GM12878 (cell line): Measurements from ENCODE around the gene MYPN. TPM values are rescaled to one million over a fixed set of nuclear protein-coding genes. Genes with fewer than 3 reads are reported as not detected.

ENCODE experiments used
- ATAC-seq: fragments of 200-7000 bp; cut with Tn5 transposase; 3 replicates; pipeline ENCODE4 v1.9.1; 2020; ENCODE audit warnings: mild to moderate bottlenecking, moderate library complexity
- BruUV-seq: library from RNA; stranded (reverse); fragments of 400-500 nt; replicated peaks from 2 replicates; lab custom pipeline; 2021; lab: Mats Ljungman, UMichigan
- CTCF ChIA-PET: fragments of 300-600 bp; sonication (Branson Sonifier 250); formaldehyde crosslinking; extraction: SDS; loops from one replicate; lab custom pipeline; 2021; ENCODE audit warnings: inconsistent platforms; lab: Yijun Ruan, JAX
- POLR2A ChIA-PET: fragments of 350-600 bp; formaldehyde crosslinking; extraction: SDS; loops from one replicate; lab custom pipeline; 2021; ENCODE audit warnings: inconsistent platforms; lab: Charles Lee
- RAD21 ChIA-PET: fragments of 300-600 bp; sonication (Branson Sonifier 250); formaldehyde crosslinking; loops from one replicate; lab custom pipeline; 2023; ENCODE audit warnings: antibody characterized with exemption; ENCODE audit not compliant: unreplicated experiment; lab: Charles Lee
- SMC1A ChIA-PET: fragments of 300-600 bp; sonication (Branson Sonifier 250); formaldehyde crosslinking; loops from one replicate; lab custom pipeline; 2023; ENCODE audit not compliant: unreplicated experiment, uncharacterized antibody; lab: Charles Lee
- DNase-seq: peaks from one replicate; pipeline ENCODE4 v3.0.0-alpha.2; 2011; ENCODE audit warnings: low read depth, low spot score
- FAIRE-seq: peaks from 3 replicates; lab custom pipeline; 2011; peaks lifted over from hg19 to GRCh38; lab: Jason Lieb, UNC
- H2AFZ ChIP-seq: 2 replicates; pipeline ENCODE4 v1.6.0; 2011; ENCODE audit warnings: low read depth, low read length, control low read depth; ENCODE audit not compliant: control insufficient read depth
- H3K27ac ChIP-seq: 2 replicates; pipeline ENCODE4 v1.5.1; 2011; ENCODE audit warnings: control low read depth; ENCODE audit not compliant: control insufficient read depth, insufficient read depth
- H3K27me3 ChIP-seq, 2 experiments: replicated peaks in 1 of 2; 2 replicates each; pipeline versions ENCODE4 v1.6.0 to v1.6.1; 2011; ENCODE audit warnings: low read length in 1 of 2; ENCODE audit not compliant: control insufficient read depth in 2 of 2, insufficient read depth in 2 of 2
- H3K36me3 ChIP-seq, 2 experiments: 2 replicates each; pipeline ENCODE4 v1.5.1; 2011; ENCODE audit warnings: low read length in 1 of 2; ENCODE audit not compliant: control insufficient read depth in 2 of 2, insufficient read depth in 2 of 2
- H3K4me1 ChIP-seq: 2 replicates; pipeline ENCODE4 v1.6.1; 2011; ENCODE audit warnings: mild to moderate bottlenecking, low read length, moderate library complexity, mixed read lengths; ENCODE audit not compliant: control insufficient read depth, insufficient read depth
- H3K4me2 ChIP-seq: 2 replicates; pipeline ENCODE4 v1.6.0; 2011; ENCODE audit warnings: control low read depth; ENCODE audit not compliant: control insufficient read depth, insufficient read depth
- H3K4me3 ChIP-seq: fragments of 200-600 bp; sonication (generic); 2 replicates; pipeline ENCODE4 v1.5.1; 2016
- H3K79me2 ChIP-seq: 2 replicates; pipeline ENCODE4 v1.6.0; 2011; ENCODE audit warnings: low read length; ENCODE audit not compliant: control insufficient read depth, insufficient read depth
- H3K9ac ChIP-seq: 2 replicates; pipeline ENCODE4 v1.8.0; 2011; ENCODE audit warnings: low read length, control low read depth, mixed read lengths; ENCODE audit not compliant: control insufficient read depth, insufficient read depth
- H3K9me3 ChIP-seq: replicated peaks from 3 replicates; pipeline ENCODE4 v1.5.1; 2011; ENCODE audit warnings: mild to moderate bottlenecking, low read length; ENCODE audit not compliant: control insufficient read depth, insufficient read depth
- H4K20me1 ChIP-seq: 2 replicates; pipeline ENCODE4 v1.6.0; 2011; ENCODE audit not compliant: control insufficient read depth, insufficient read depth
- DPF2 ChIP-seq: fragments of 450-650 bp; IDR thresholded peaks from 2 replicates; pipeline ENCODE4 v1.6.1; 2017; ENCODE audit warnings: mild to moderate bottlenecking
- EGR1 ChIP-seq, 2 experiments: IDR thresholded peaks; 1 replicate in 1 of 2; 2 replicates in 1 of 2; pipeline ENCODE4 v1.6.1; 2011 to 2012; ENCODE audit warnings: low read depth in 2 of 2, low read length in 2 of 2, borderline replicate concordance in 1 of 2, mild to moderate bottlenecking in 1 of 2, moderate library complexity in 1 of 2
- KLF5 ChIP-seq: fragments of 450-650 bp; IDR thresholded peaks from 2 replicates; pipeline ENCODE4 v1.6.1; 2014; ENCODE audit warnings: mild to moderate bottlenecking; ENCODE audit not compliant: partially characterized antibody
- MYB ChIP-seq: fragments of 150-350 bp; IDR thresholded peaks from 2 replicates; pipeline ENCODE4 v1.6.1; 2014; ENCODE audit warnings: mild to moderate bottlenecking, low read depth, low read length, borderline replicate concordance
- NR2C1 ChIP-seq: fragments of 450-650 bp; IDR thresholded peaks from 2 replicates; pipeline ENCODE4 v1.6.1; 2017; ENCODE audit warnings: antibody characterized with exemption, mild to moderate bottlenecking, moderate library complexity
- RUNX3 ChIP-seq: IDR thresholded peaks from 2 replicates; pipeline ENCODE4 v1.6.1; 2012; ENCODE audit warnings: low read length, inconsistent platforms
- STAT1 ChIP-seq: fragments of 450-650 bp; conservative IDR thresholded peaks from 2 replicates; pipeline ENCODE4 v1.6.1; 2014; ENCODE audit warnings: antibody characterized with exemption, mild to moderate bottlenecking
- WGBS: methylation state at CpG from one replicate; pipeline ENCODE4 v1.1.6; 2016; ENCODE audit warnings: low lambda C conversion rate; ENCODE audit not compliant: insufficient replicate concordance, insufficient coverage; ENCODE audit errors: missing lambda C conversion rate; 5-methylcytosine and 5-hydroxymethylcytosine counted together
- in situ Hi-C: fragments of 300-500 bp; cut with MboI; formaldehyde crosslinking; loops from 9 replicates; pipeline ENCODE4 v1.14.3; 2018; ENCODE audit warnings: mixed read lengths
- intact Hi-C: fragments of 100-400 bp; cut with micrococcal nuclease; formaldehyde crosslinking; loops from one replicate; pipeline ENCODE4 v1.14.2; 2022; ENCODE audit not compliant: unreplicated experiment
- polyA plus RNA-seq, 11 experiments: library from polyadenylated mRNA; depleted of rRNA in 4 of 11; unstranded in 6 of 11; stranded (reverse) in 5 of 11; fragments of >200 nt; fragmentation: Nextera tagmentation in 4 of 11; fragmentation: Illumina TruSeq in 1 of 11; extraction: Ambion mirVana in 4 of 11; extraction: Trizol in 1 of 11; gene quantifications; 1 replicate in 1 of 11; 2 replicates in 10 of 11; pipeline versions ENCODE4 v1.2.1 to v1.2.3, GENCODE V29; 2011 to 2016; ENCODE audit warnings: inconsistent platforms in 2 of 11, missing spikeins in 2 of 11, low read depth in 1 of 11
- total RNA-seq, 4 experiments: library from RNA; depleted of rRNA in 3 of 4; stranded (reverse); fragments of >200 nt in 3 of 4; fragmentation: Illumina TruSeq in 1 of 4; extraction: Trizol in 1 of 4; gene quantifications; 2 replicates each; pipeline versions ENCODE4 v1.2.1 to v1.2.3, GENCODE V29; 2013 to 2021

Gene MYPN
- total and polyA plus RNA-seq, 10 of the 15 experiments (the other 5 are each of a cell fraction or from before 2014, with no cell fraction given), result 0.01 to 0.02 TPM; not detected in 8

- Histone ChIP-seq H3K27me3 (no peaks in the 10 kb centered on the region), H3K4me3 (no peak overlapping the region), H3K36me3 (no peaks in the 10 kb centered on the region), H4K20me1 (no peaks in the 10 kb centered on the region), H3K79me2 (no peaks in the 10 kb centered on the region), H3K4me2 (no peak overlapping the region), H2AFZ (no peak overlapping the region), H3K9ac (no peak overlapping the region), H3K27ac (no peak overlapping the region), H3K9me3 (no peaks in the 10 kb centered on the region), H3K4me1 (no peaks in the 10 kb centered on the region)
- no peak for DNase-seq
- FAIRE-seq, result no peak
- SMC1A ChIA-PET, result no interaction called here
- WGBS, result 73% methylated on average over 3 of the region's 3 CpGs
- ATAC-seq, result no peak
- intact Hi-C loops (no loop called here), in situ Hi-C loops (no loop called here)
- CTCF ChIA-PET, result interaction anchor here (0.6 to 5.9 kb wide), 4 partner anchors 9 to 377 kb away, joined by 3 to 29 read pairs (median 4); no protein-coding TSS in a partner anchor
- TF ChIP-seq MYB (no peak), STAT1 (no peak), EGR1 (IDR thresholded peaks at IDR 0.05; ENCODE audit: borderline replicate concordance in 1 of 2, low read depth in 2 of 2, low read length in 2 of 2) (no peak)
- RAD21 ChIA-PET, result no interaction called here
- POLR2A ChIA-PET, result interaction anchor here (0.6 to 1.1 kb wide), 2 partner anchors 168 to 280 kb away, joined by 3 to 4 read pairs; partner anchors contain the start of gene PBLD
- BruUV-seq, result no TSS peak
Measured at GRCh38 chr10:68165643-68166042, 56.4 kb downstream of the MYPN start.

- ATAC-seq, result no peak
- no peak overlapping the region for H3K9ac ChIP-seq
- RAD21 ChIA-PET, result interaction anchor here (0.5 to 1.1 kb wide), 5 partner anchors 9 to 388 kb away, joined by 3 to 5 read pairs (median 4); no protein-coding TSS in a partner anchor
- no peaks in the 10 kb centered on the region for H3K4me1 ChIP-seq
- TF ChIP-seq DPF2 (no peak), KLF5 (no peak), NR2C1 (no peak), RUNX3 (0 out of 2 replicates have a peak, but pooled peaks have one; percentile 15)
- DNase-seq, result no peak
- 16% methylated on average over 3 of the region's 3 CpGs for WGBS
- no peak overlapping the region for H3K4me2 ChIP-seq
- SMC1A ChIA-PET, result interaction anchor here (0.7 to 2.2 kb wide), 4 partner anchors 10 to 281 kb away, joined by 3 to 9 read pairs (median 3); no protein-coding TSS in a partner anchor
- no peaks in the 10 kb centered on the region for H3K27me3 ChIP-seq
- no peaks in the 10 kb centered on the region for H3K9me3 ChIP-seq
- in situ Hi-C loops (no loop called here), intact Hi-C loops (no loop called here)
- no peak overlapping the region for H3K27ac ChIP-seq
- no peak overlapping the region for H2AFZ ChIP-seq
- CTCF ChIA-PET, result interaction anchor here (0.6 to 5.9 kb wide), 2 partner anchors 11 to 18 kb away, joined by 3 to 29 read pairs; no protein-coding TSS in a partner anchor
- H3K36me3 ChIP-seq, result no peaks in the 10 kb centered on the region
- no peak overlapping the region for H3K4me3 ChIP-seq
- FAIRE-seq, result no peak
- POLR2A ChIA-PET, result interaction anchor here (0.5 kb wide), 1 partner anchor 165 kb away, joined by 5 read pairs; the partner anchor contains the start of gene HNRNPH3
- H4K20me1 ChIP-seq, result no peaks in the 10 kb centered on the region
- BruUV-seq, result no TSS peak
- no peaks in the 10 kb centered on the region for H3K79me2 ChIP-seq
Measured at GRCh38 chr10:68166871-68167585, 57.7 kb downstream of the MYPN start.
